Middle frontal gyrus (tissue), 1 donor: ENCODE results near the gene SFXN4.

Experiments
- DNase-seq: peaks from one replicate; pipeline ENCODE4 v3.0.0-alpha.2; 2015; ENCODE audit warnings: low spot score; ENCODE audit errors: extremely low spot score

Gene SFXN4

GRCh38 chr10:119165171-119166117 lies at the start of gene SFXN4:
Gene SFXN4 (minus strand): TSS chr10:119165714. CDS start chr10:119165647, 67 bp downstream.
- DNase-seq, result peak; percentile 47

- no peak for DNase-seq
Observed at GRCh38 chr10:119211625-119212441, 46.3 kb upstream of the SFXN4 start.

GRCh38 chr10:119211176-119211575 lies 45.7 kb upstream of the SFXN4 start:
- DNase-seq, result no peak

GRCh38 chr10:119210633-119211032 lies 45.1 kb upstream of the SFXN4 start:
- DNase-seq, result no peak

GRCh38 chr10:119209736-119210355 lies 44.3 kb upstream of the SFXN4 start:
- no peak for DNase-seq

GRCh38 chr10:119209035-119209735 lies 43.7 kb upstream of the SFXN4 start:
- DNase-seq, result peak; percentile 24

- no peak for DNase-seq
Observed at GRCh38 chr10:119208553-119208940, 43.0 kb upstream of the SFXN4 start.

- peak; percentile 20 for DNase-seq
Observed at GRCh38 chr10:119207713-119208552, 42.4 kb upstream of the SFXN4 start.

GRCh38 chr10:119207366-119207666 lies 41.8 kb upstream of the SFXN4 start, which contains the start of gene GRK5:
Gene GRK5 (plus strand): TSS chr10:119207571. CDS start chr10:119207918, 347 bp downstream.
- peak; percentile 92 for DNase-seq

- DNase-seq, result peak; percentile 25
Observed at GRCh38 chr10:119206603-119207365, 41.3 kb upstream of the SFXN4 start.

- no peak for DNase-seq
Observed at GRCh38 chr10:119205894-119206602, 40.5 kb upstream of the SFXN4 start.

- DNase-seq, result no peak
Observed at GRCh38 chr10:119203006-119203405, 37.5 kb upstream of the SFXN4 start.

GRCh38 chr10:119201233-119201632 lies 35.7 kb upstream of the SFXN4 start:
- DNase-seq, result no peak

GRCh38 chr10:119199231-119199992 lies 33.9 kb upstream of the SFXN4 start:
- DNase-seq, result peak; percentile 79

GRCh38 chr10:119198438-119198837 lies 32.9 kb upstream of the SFXN4 start:
- DNase-seq, result no peak

GRCh38 chr10:119197921-119198320 lies 32.4 kb upstream of the SFXN4 start:
- DNase-seq, result no peak

- no peak for DNase-seq
Observed at GRCh38 chr10:119191881-119192280, 26.4 kb upstream of the SFXN4 start.
